Kidney epithelial cell (primary cell): ENCODE results near the gene APOB. TPM values are rescaled to one million over a fixed set of nuclear protein-coding genes. Genes with fewer than 3 reads are reported as not detected.

Experiments
- DNase-seq: peaks from one replicate; pipeline ENCODE4 v3.0.0-alpha.2; 2010; ENCODE audit warnings: low read depth
- H3K27me3 ChIP-seq: 2 replicates; pipeline ENCODE4 v1.6.0; 2011; ENCODE audit warnings: low read length; ENCODE audit not compliant: control insufficient read depth, insufficient read depth
- H3K36me3 ChIP-seq: 2 replicates; pipeline ENCODE4 v1.5.1; 2011; ENCODE audit warnings: low read length; ENCODE audit not compliant: control insufficient read depth, insufficient read depth
- H3K4me3 ChIP-seq: 2 replicates; pipeline ENCODE4 v1.5.1; 2011; ENCODE audit warnings: low read depth, mild to moderate bottlenecking, control low read depth, low read length
- total RNA-seq: library from RNA; depleted of rRNA; stranded (reverse); fragments of >200 nt; gene quantifications from 2 replicates; pipeline ENCODE4 v1.2.3, GENCODE V29; 2015
- TF ChIP-seq, protein P1 (sequence below): IDR thresholded peaks from 2 replicates; pipeline ENCODE4 v1.5.1; 2011; ENCODE audit warnings: mild to moderate bottlenecking, moderate library complexity, low read length, control low read depth, inconsistent platforms; ENCODE audit not compliant: insufficient read depth, poor library complexity, severe bottlenecking

The APOB gene
- total RNA-seq, 1 donor from 2014 or later, result not detected

DNA sequence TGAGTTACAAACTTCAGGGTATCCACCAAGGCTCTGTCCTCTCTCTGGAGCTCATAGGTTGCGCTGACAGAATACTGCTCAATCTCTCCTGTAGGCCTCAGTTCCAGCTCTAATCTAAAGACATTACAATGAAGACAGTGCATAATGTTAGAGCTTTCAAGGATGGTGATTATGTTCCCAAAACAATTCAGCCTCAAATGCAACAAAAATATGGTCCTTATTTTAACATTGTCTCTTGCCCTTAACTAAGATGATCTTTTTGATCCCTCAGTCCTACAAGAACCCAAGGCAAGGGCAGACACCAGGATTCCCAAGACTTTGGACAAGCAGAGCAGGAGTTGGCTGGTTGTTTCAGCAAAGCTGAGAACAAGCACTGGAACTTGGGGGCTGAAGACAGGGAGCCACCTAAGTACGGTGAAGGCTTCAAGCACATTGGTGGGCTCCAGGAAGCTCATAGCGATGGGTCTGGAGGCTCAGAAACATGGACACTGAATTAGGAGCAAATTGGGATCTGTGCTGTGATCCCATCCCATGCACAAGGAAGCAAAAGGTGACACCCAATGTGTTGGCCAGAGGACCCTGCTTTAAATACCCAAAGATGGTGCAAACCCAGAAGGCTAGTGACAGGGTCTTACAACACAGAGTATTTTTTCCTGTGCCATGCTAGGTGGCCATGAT is 24.7 kb downstream of the APOB start:
- TF ChIP-seq, protein P1, sequence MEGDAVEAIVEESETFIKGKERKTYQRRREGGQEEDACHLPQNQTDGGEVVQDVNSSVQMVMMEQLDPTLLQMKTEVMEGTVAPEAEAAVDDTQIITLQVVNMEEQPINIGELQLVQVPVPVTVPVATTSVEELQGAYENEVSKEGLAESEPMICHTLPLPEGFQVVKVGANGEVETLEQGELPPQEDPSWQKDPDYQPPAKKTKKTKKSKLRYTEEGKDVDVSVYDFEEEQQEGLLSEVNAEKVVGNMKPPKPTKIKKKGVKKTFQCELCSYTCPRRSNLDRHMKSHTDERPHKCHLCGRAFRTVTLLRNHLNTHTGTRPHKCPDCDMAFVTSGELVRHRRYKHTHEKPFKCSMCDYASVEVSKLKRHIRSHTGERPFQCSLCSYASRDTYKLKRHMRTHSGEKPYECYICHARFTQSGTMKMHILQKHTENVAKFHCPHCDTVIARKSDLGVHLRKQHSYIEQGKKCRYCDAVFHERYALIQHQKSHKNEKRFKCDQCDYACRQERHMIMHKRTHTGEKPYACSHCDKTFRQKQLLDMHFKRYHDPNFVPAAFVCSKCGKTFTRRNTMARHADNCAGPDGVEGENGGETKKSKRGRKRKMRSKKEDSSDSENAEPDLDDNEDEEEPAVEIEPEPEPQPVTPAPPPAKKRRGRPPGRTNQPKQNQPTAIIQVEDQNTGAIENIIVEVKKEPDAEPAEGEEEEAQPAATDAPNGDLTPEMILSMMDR, result no peak
- H3K36me3 ChIP-seq, result no peaks in the 10 kb centered on the region
- no peak for DNase-seq

DNA sequence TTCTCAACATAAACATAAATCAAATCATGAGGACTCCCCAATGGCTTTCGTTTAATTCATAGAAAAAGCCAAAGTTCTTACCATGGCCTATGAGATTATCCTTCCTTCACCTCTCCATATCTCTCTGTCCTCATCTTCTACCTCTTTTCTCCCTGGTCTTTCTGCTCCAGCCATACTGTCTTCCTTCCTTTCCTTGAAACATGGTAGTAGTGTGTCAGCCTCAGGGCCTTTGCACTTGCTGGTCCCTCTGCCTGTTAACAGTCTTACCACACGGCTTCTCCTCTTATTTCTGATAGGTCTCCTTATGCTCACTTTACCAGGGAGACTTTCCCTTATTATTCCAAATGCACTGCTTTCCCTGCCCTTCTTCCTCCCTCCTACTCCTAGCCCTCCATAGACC is 25.6 kb downstream of the APOB start:
- no peaks in the 10 kb centered on the region for H3K27me3 ChIP-seq

More for the DNA sequence above, 24.7 kb downstream of the APOB start:
- Histone ChIP-seq H3K27me3 (no peaks in the 10 kb centered on the region), H3K4me3 (no peak overlapping the region)

DNA sequence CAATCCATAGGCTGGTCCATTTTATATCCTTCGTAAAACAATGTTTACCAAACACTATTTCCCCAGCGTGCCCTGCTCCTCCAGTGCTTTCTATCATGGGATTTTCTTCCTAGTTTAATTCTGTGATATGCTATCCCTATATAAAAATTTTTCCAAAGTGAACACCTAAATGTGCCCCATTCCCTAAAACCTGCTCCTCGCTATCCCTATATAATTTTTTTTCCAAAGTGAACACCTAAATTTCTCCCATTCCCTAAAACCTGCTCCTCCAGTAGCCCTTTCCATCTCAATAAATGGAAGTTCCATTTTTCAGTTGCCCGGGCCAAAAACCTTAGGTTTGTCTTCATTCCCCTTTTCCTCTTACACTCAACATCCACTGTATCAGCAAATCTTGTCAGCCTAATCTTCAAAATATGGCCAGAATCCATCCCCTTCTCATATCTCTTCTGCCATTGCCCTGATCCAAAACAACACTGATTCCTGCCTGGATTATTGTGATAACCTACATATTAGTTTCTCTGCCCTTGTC is 26.1 kb downstream of the APOB start:
- no peaks in the 10 kb centered on the region for H3K36me3 ChIP-seq
- TF ChIP-seq, protein P1, result no peak
- no peak overlapping the region for H3K4me3 ChIP-seq
- DNase-seq, result no peak
- no peaks in the 10 kb centered on the region for H3K27me3 ChIP-seq

More for the DNA sequence above, 25.6 kb downstream of the APOB start:
- Histone ChIP-seq H3K4me3 (no peak overlapping the region), H3K36me3 (no peaks in the 10 kb centered on the region)
- DNase-seq, result no peak
- TF ChIP-seq, protein P1, result no peak

DNA sequence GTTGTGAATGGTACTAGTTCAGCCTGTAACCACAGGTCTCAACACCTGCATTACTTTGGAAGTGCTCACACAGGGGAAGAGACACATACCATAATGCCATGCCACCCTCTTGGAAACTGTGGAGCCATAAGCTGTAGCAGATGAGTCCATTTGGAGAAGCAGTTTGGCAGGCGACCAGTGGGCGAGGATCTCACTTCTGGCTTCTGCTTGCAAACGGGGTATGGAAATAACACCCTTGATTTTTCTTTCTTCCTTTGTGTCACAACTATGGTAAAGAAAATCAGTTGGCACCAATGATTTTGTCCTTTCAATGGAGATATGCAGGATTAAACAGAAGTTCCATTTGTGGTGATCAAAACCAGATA is 28.6 kb downstream of the APOB start:
- H3K36me3 ChIP-seq, result no peaks in the 10 kb centered on the region
- DNase-seq, result no peak
- H3K4me3 ChIP-seq, result no peak overlapping the region
- H3K27me3 ChIP-seq, result no peaks in the 10 kb centered on the region
- TF ChIP-seq, protein P1, result no peak

DNA sequence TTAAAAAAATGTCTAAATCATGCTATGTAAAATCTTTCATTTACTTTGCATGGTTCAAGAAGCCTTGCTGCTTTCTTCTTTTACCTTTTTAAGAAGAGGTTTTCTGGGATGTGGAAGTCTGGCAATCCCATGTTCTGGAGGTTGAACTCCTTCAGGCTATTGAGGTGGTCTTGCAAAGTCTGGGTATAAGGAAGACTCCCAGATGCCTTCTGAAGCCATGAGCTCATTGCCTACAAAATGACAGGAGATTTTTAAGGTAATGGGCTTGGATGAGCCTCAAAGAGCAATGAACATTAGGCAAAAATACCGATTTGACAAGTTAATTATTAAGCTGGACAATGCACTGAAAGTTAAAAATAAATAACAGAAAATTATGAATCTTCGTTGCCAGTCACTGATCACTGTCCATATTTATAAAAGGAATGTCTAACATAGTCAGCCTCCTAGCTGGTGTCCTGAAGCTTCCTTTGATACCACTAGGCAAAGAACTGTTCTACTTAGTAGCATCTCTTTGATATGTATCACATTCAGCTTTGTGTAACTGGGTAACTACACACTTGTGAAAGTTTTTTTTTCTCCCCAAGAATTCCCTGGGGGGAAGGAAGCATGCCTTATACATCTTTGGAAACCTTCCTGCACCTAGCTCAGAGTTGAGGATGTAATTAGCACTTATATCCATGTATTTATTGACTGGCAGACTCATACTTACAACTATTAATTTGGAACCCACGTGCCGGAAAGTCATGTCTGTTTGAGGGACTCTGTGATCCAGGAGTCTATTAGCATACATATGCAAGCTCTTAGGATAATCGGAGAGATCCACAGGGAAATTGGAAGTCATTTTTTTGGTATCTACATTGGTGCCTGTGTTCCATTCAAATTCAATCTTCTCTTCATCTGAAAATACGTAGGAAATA is 29.3 kb downstream of the APOB start:
- TF ChIP-seq, protein P1, result no peak

More for the DNA sequence above, 29.3 kb downstream of the APOB start:
- no peak for DNase-seq
- Histone ChIP-seq H3K27me3 (no peaks in the 10 kb centered on the region), H3K36me3 (no peaks in the 10 kb centered on the region), H3K4me3 (no peak overlapping the region)
